Stimulated activated CD4-positive, alpha-beta T cell treated with anti-CD3 and anti-CD28 coated beads, TNF-alpha, amount 100 ng/mL, for 4 hours (primary cell): ENCODE results near the gene ATL1.
A peak's percentile ranks its signal among the peaks of the same experiment; 100 is the strongest.
"Not testable (repeated sequence)": the region's sequence is repeated elsewhere in the genome, so short reads cannot be mapped to it uniquely, and the experiment has no call there.

Experiments used
- DNase-seq, 3 experiments: peaks; one replicate each; pipeline ENCODE4 v3.0.0-alpha.2; 2020; ENCODE audit warnings: low read depth in 3 of 3

Gene ATL1

GRCh38 chr14:50534997-50535396 lies 24.9 kb upstream of the ATL1 start:
- DNase-seq: no peak

- not testable (repeated sequence) for DNase-seq
Observed at GRCh38 chr14:50538034-50538433, 21.9 kb upstream of the ATL1 start.

- DNase-seq: no peak
Observed at GRCh38 chr14:50539051-50539450, 20.9 kb upstream of the ATL1 start.

GRCh38 chr14:50541159-50541567 lies 18.8 kb upstream of the ATL1 start:
- DNase-seq: no peak

- DNase-seq: peak in 1 of 3 experiments; percentile 10
Observed at GRCh38 chr14:50542941-50543418, 17.0 kb upstream of the ATL1 start.

- no peak for DNase-seq
Observed at GRCh38 chr14:50544911-50545310, 15.0 kb upstream of the ATL1 start.

- DNase-seq: no peak
Observed at GRCh38 chr14:50545618-50546017, 14.3 kb upstream of the ATL1 start.

GRCh38 chr14:50550294-50550693 lies 9.7 kb upstream of the ATL1 start:
- no peak for DNase-seq

GRCh38 chr14:50551877-50552276 lies 8.1 kb upstream of the ATL1 start:
- no peak for DNase-seq

GRCh38 chr14:50552796-50553195 lies 7.1 kb upstream of the ATL1 start:
- not testable (repeated sequence) for DNase-seq

GRCh38 chr14:50560931-50561285 lies 963 bp downstream of the ATL1 start:
- DNase-seq: peak; percentile 37 to 62 (median 47)

- DNase-seq: no peak
Observed at GRCh38 chr14:50562841-50563240, 2.9 kb downstream of the ATL1 start.

GRCh38 chr14:50569714-50570274 lies 9.8 kb downstream of the ATL1 start:
- no peak for DNase-seq

GRCh38 chr14:50573862-50574261 lies 13.9 kb downstream of the ATL1 start:
- no peak for DNase-seq

- no peak for DNase-seq
Observed at GRCh38 chr14:50575769-50576168, 15.8 kb downstream of the ATL1 start.

GRCh38 chr14:50577982-50578381 lies 18.0 kb downstream of the ATL1 start:
- DNase-seq: no peak

- DNase-seq: no peak
Observed at GRCh38 chr14:50578433-50578832, 18.5 kb downstream of the ATL1 start.

GRCh38 chr14:50590464-50590863 lies 30.5 kb downstream of the ATL1 start:
- DNase-seq: no peak

GRCh38 chr14:50594577-50595316 lies 34.8 kb downstream of the ATL1 start:
- DNase-seq: no peak

- DNase-seq: no peak
Observed at GRCh38 chr14:50598765-50599164, 38.8 kb downstream of the ATL1 start.

- DNase-seq: no peak
Observed at GRCh38 chr14:50599700-50600444, 39.9 kb downstream of the ATL1 start.

GRCh38 chr14:50600849-50601248 lies 40.9 kb downstream of the ATL1 start:
- DNase-seq: no peak

GRCh38 chr14:50601394-50601793 lies 41.4 kb downstream of the ATL1 start:
- DNase-seq: no peak
